SK-N-MC (cell line): ENCODE data around the gene PREPL.

Source experiments
- DNase-seq: peaks from one replicate; pipeline ENCODE4 v3.0.0-alpha.2; 2011; ENCODE audit warnings: low read depth, low spot score
- H3K27ac ChIP-seq: fragments of 200-600 bp; sonication (generic); 2 replicates; pipeline ENCODE4 v1.5.1; 2016; ENCODE audit warnings: mixed run types
- H3K36me3 ChIP-seq: fragments of 200-600 bp; sonication (generic); 2 replicates; pipeline ENCODE4 v1.6.1; 2017; ENCODE audit warnings: antibody characterized with exemption, low read length, mixed read lengths; ENCODE audit not compliant: insufficient read depth
- H3K4me3 ChIP-seq: fragments of 200-600 bp; sonication (generic); 2 replicates; pipeline ENCODE4 v1.5.1; 2016
- H3K9ac ChIP-seq: fragments of 200-600 bp; sonication (generic); 2 replicates; pipeline ENCODE4 v1.8.0; 2017; ENCODE audit warnings: mixed run types, mixed read lengths; ENCODE audit not compliant: insufficient read length
- H3K9me3 ChIP-seq: fragments of 200-600 bp; sonication (generic); 2 replicates; pipeline ENCODE4 v1.6.1; 2017; ENCODE audit warnings: low read depth, mild to moderate bottlenecking, antibody characterized with exemption, low read length, moderate library complexity, mixed read lengths
- EZH2 ChIP-seq: fragments of 200-600 bp; sonication (generic); IDR thresholded peaks from one replicate; pipeline ENCODE4 v1.6.1; 2017; ENCODE audit warnings: antibody characterized with exemption
- FOXP2 ChIP-seq: optimal IDR thresholded peaks from 2 replicates; pipeline ENCODE3; 2011; ENCODE audit warnings: mild to moderate bottlenecking, moderate library complexity; ENCODE audit not compliant: insufficient read depth; ENCODE audit errors: extremely low read length, control extremely low read depth
- POLR2AphosphoS5 ChIP-seq: IDR thresholded peaks from 2 replicates; pipeline ENCODE4 v1.6.1; 2012; ENCODE audit warnings: mild to moderate bottlenecking, low read depth, low read length, borderline replicate concordance

The PREPL gene

DNA sequence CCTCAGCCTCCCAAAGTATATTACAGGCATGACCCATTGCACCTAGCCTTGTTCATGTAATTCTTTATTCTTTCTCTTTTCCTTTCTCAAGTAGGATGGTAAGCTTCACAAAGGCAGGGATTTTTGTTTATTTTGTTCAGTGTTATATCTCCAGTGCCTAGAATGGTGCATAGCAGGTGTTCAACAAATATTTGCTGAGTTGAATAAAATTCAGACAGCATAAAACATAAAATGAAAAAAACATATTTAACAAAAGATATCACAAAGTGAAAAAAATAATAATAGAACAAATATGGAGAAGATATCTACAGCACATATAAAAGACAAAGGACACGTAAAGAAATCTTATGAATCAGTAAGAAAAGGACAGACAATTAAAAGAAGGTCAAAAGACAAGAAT is 8.8 kb downstream of the PREPL start:
- no peak for DNase-seq
- H3K4me3 ChIP-seq = no peak overlapping the region
- no peak overlapping the region for H3K27ac ChIP-seq
- no peaks in the 10 kb centered on the region for H3K9me3 ChIP-seq
- no peak overlapping the region for H3K9ac ChIP-seq
- TF ChIP-seq POLR2AphosphoS5 (no peak), EZH2 (no peak), FOXP2 (no peak)
- 0 out of 2 replicates have a peak, but pooled peaks cover under 1% of the 10 kb centered on the region for H3K36me3 ChIP-seq

- TF ChIP-seq POLR2AphosphoS5 (no peak), EZH2 (no peak), FOXP2 (no peak)
- H3K9me3 ChIP-seq = no peaks in the 10 kb centered on the region
- DNase-seq = no peak
- H3K27ac ChIP-seq = no peak overlapping the region
- no peak overlapping the region for H3K4me3 ChIP-seq
- peaks cover 6% of the 10 kb centered on the region; the same call in 1 of the 2 replicates for H3K36me3 ChIP-seq
- no peak overlapping the region for H3K9ac ChIP-seq
These were observed 9.6 kb downstream of the PREPL start for GRCh38 chr2:44351676-44352075.

DNA sequence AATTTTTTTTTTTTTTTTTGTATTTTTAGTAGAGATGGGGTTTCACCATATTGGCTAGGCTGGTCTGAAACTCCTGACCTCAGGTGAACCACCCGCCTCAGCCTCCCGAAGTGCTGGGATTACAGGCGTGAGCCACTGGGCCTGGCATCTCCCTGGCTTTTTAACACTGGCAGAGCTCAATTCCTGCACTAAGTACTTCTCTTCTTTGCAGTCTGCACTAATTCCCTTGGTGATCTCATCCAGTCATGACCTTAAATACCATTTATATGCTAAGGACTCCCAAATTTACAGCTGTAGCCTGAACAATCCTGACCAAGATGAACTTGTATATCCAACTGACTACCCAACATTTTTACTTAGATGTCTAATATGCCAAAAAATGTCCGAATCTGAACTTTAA is 10.2 kb downstream of the PREPL start:
- TF ChIP-seq EZH2 (no peak), FOXP2 (no peak), POLR2AphosphoS5 (no peak)
- Histone ChIP-seq H3K36me3 (peaks cover 10% of the 10 kb centered on the region), H3K27ac (no peak overlapping the region), H3K9ac (no peak overlapping the region), H3K4me3 (no peak overlapping the region), H3K9me3 (no peaks in the 10 kb centered on the region)
- no peak for DNase-seq

DNA sequence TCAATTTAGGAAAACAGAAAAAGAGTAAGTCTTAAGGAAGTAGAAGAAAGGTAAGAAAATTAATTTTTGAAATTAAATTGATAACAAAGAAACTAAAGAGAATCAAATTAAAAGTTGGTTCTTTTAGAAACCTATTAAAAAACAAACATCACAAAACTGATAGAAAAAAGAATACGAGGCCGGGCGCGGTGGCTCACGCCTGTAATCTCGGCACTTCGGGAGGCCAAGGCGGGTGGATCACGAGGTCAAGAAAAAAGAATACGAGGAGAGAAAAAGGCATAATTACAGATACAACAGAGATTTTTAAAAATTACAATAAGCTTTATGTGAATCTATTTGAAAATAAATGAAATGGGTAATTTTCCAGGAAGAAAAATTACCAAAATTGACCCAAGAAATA is 11.8 kb downstream of the PREPL start:
- H3K27ac ChIP-seq = no peak overlapping the region
- H3K36me3 ChIP-seq = peaks cover 24% of the 10 kb centered on the region
- TF ChIP-seq FOXP2 = no peak
- TF ChIP-seq EZH2 = no peak
- TF ChIP-seq POLR2AphosphoS5 = no peak
- no peak overlapping the region for H3K9ac ChIP-seq
- DNase-seq = no peak
- H3K4me3 ChIP-seq = no peak overlapping the region
- H3K9me3 ChIP-seq = no peaks in the 10 kb centered on the region

- peaks cover 28% of the 10 kb centered on the region for H3K36me3 ChIP-seq
- H3K9me3 ChIP-seq = no peaks in the 10 kb centered on the region
- no peak for DNase-seq
- H3K9ac ChIP-seq = no peak overlapping the region
- no peak overlapping the region for H3K4me3 ChIP-seq
- no peak overlapping the region for H3K27ac ChIP-seq
- TF ChIP-seq FOXP2 = no peak
- no peak for TF ChIP-seq POLR2AphosphoS5
- TF ChIP-seq EZH2 = no peak
These were observed 12.9 kb downstream of the PREPL start for GRCh38 chr2:44348400-44348799.

GRCh38 chr2:44347526-44347925 is 13.8 kb downstream of the PREPL start:
- peaks cover 36% of the 10 kb centered on the region for H3K36me3 ChIP-seq
- H3K4me3 ChIP-seq = no peak overlapping the region
- no peak for TF ChIP-seq EZH2
- H3K9ac ChIP-seq = no peak overlapping the region
- no peak overlapping the region for H3K27ac ChIP-seq
- DNase-seq = no peak
- no peaks in the 10 kb centered on the region for H3K9me3 ChIP-seq

DNA sequence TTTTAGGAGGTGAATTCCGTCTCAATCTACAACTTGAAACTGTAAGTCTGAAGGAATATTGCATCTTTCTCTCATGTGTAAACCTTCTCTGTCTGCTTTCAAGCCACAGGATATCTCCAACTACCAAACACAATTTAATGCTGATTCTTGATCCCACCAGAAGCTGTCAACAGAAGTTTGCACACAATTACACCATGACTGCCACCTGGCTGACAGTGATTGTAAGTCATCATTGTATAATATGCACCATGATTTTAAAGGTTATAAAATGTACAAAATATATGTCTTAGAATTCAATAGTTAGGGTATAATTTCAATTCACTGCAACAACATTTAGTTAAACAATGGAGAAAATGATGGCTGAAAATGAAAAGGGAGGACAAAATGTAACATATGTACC is 18.4 kb downstream of the PREPL start:
- TF ChIP-seq EZH2 (no peak), POLR2AphosphoS5 (no peak), FOXP2 (no peak)
- Histone ChIP-seq H3K9ac (no peak overlapping the region), H3K4me3 (no peak overlapping the region), H3K36me3 (peaks cover 70% of the 10 kb centered on the region), H3K9me3 (no peaks in the 10 kb centered on the region), H3K27ac (no peak overlapping the region)
- DNase-seq = no peak

GRCh38 chr2:44335806-44336538 is 25.3 kb downstream of the PREPL start:
- no peak overlapping the region for H3K4me3 ChIP-seq
- H3K9ac ChIP-seq = no peak overlapping the region
- H3K27ac ChIP-seq = no peak overlapping the region
- no peaks in the 10 kb centered on the region for H3K9me3 ChIP-seq
- TF ChIP-seq FOXP2 (no peak), POLR2AphosphoS5 (no peak), EZH2 (no peak)
- DNase-seq = no peak
- peaks cover 73% of the 10 kb centered on the region for H3K36me3 ChIP-seq

GRCh38 chr2:44333994-44334393 is 27.3 kb downstream of the PREPL start:
- no peak for TF ChIP-seq FOXP2
- Histone ChIP-seq H3K9me3 (no peaks in the 10 kb centered on the region), H3K4me3 (no peak overlapping the region), H3K27ac (no peak overlapping the region), H3K9ac (no peak overlapping the region), H3K36me3 (peaks cover 69% of the 10 kb centered on the region)
- DNase-seq = no peak
